Small intestine (tissue), 7 donors: Measurements from ENCODE around the gene NPTX1. TPM values are rescaled to one million over a fixed set of nuclear protein-coding genes. Genes with fewer than 3 reads are reported as not detected.

Experiments used
- DNase-seq, 2 donors: peaks; one replicate each; pipeline versions ENCODE4 v3.0.0 to v3.0.0-alpha.2; 2013
- FAIRE-seq: peaks from 2 replicates; lab custom pipeline; 2012; peaks lifted over from hg19 to GRCh38; lab: Jason Lieb, UNC
- H3K27ac ChIP-seq, 3 donors: one replicate each; pipeline ENCODE4 v1.5.1; 2013; ENCODE audit warnings: low read length in 2 of 3, mild to moderate bottlenecking in 2 of 3, control low read depth in 1 of 3, inconsistent platforms in 1 of 3, low read depth in 1 of 3, moderate library complexity in 1 of 3
- H3K27me3 ChIP-seq, 3 donors: one replicate each; pipeline ENCODE4 v1.6.1; 2013; ENCODE audit warnings: low read length in 3 of 3, inconsistent platforms in 1 of 3; ENCODE audit not compliant: control insufficient read depth in 3 of 3, insufficient read depth in 3 of 3
- H3K36me3 ChIP-seq, 3 donors: one replicate each; pipeline ENCODE4 v1.6.1; 2013; ENCODE audit warnings: low read length in 3 of 3, inconsistent platforms in 1 of 3, low read depth in 1 of 3, mild to moderate bottlenecking in 1 of 3, moderate library complexity in 1 of 3; ENCODE audit not compliant: control insufficient read depth in 3 of 3, insufficient read depth in 2 of 3
- H3K4me1 ChIP-seq, 3 donors: one replicate each; pipeline ENCODE4 v1.6.1; 2013; ENCODE audit warnings: low read length in 2 of 3, inconsistent platforms in 1 of 3, low read depth in 1 of 3, mild to moderate bottlenecking in 1 of 3, moderate library complexity in 1 of 3; ENCODE audit not compliant: control insufficient read depth in 3 of 3, insufficient read depth in 2 of 3
- H3K4me3 ChIP-seq, 3 donors: one replicate each; pipeline ENCODE4 v1.5.1; 2013; ENCODE audit warnings: low read length in 3 of 3, control low read depth in 1 of 3, inconsistent platforms in 1 of 3, low read depth in 1 of 3, mild to moderate bottlenecking in 1 of 3, moderate library complexity in 1 of 3
- H3K9me3 ChIP-seq, 2 donors: one replicate each; pipeline ENCODE4 v1.6.1; 2013; ENCODE audit warnings: low read depth in 1 of 2, low read length in 1 of 2; ENCODE audit not compliant: control insufficient read depth in 2 of 2, insufficient read depth in 1 of 2
- WGBS, 3 donors: extraction: QIAGEN DNeasy Blood & Tissue Kit; methylation state at CpG; one replicate each; pipeline ENCODE4 v1.1.7; 2013; 5-methylcytosine and 5-hydroxymethylcytosine counted together
- polyA plus RNA-seq, 4 donors: library from polyadenylated mRNA; stranded (reverse) in 3 of 4; unstranded in 1 of 4; fragments of 200-250 nt in 3 of 4; fragments of 120-200 nt in 1 of 4; gene quantifications; one replicate each; pipeline versions ENCODE4 v1.2.1 to v1.2.3, GENCODE V29; 2013
- donor health status: healthy with polysubstance abuse.
- donor health status: control.
- donor health status: control.
- donor health status: Bipolar disorder and iron deficiency.
- donor health status: healthy.

NPTX1 gene
- polyA plus RNA-seq, 4 donors, result 0.15 to 0.39 TPM; not detected in 2

DNA sequence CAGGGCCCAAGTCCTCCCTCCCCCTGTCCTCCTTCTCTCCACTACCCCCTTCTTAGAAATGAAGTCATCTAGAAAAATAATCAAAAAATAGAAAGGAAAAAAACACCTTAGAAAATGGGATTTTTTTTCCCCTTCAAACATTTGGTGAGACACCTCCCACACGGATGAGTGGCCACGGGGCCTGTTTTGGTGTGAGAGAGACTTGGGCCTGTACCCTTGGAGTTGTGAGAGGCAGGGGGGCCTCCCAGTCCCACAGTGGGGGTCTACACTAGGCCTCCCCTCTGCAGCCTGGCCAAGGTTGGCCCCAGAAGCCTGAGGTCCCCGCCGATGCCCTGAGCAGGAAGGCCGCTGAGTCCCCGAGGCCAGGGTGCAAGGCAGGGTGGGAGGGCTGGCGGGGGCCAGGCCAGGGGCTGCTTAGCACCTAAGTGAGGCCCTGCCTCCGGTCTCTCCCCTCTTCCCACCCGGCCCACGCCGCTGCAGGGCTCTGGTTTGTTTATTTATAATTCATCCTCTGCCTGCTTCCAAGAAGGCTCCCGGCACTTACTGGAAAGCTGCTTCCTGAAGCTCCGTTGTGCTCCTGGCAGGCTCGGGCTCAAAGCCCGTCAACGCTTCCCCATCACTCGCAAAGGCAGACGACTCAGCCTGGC is 26.4 kb downstream of the NPTX1 start:
- WGBS, 3 donors, result 58 to 77% (median 71%) methylated on average over 13 to 18 of the region's 18 CpGs
- FAIRE-seq, result no peak
- no peak overlapping the region for H3K27ac ChIP-seq

DNA sequence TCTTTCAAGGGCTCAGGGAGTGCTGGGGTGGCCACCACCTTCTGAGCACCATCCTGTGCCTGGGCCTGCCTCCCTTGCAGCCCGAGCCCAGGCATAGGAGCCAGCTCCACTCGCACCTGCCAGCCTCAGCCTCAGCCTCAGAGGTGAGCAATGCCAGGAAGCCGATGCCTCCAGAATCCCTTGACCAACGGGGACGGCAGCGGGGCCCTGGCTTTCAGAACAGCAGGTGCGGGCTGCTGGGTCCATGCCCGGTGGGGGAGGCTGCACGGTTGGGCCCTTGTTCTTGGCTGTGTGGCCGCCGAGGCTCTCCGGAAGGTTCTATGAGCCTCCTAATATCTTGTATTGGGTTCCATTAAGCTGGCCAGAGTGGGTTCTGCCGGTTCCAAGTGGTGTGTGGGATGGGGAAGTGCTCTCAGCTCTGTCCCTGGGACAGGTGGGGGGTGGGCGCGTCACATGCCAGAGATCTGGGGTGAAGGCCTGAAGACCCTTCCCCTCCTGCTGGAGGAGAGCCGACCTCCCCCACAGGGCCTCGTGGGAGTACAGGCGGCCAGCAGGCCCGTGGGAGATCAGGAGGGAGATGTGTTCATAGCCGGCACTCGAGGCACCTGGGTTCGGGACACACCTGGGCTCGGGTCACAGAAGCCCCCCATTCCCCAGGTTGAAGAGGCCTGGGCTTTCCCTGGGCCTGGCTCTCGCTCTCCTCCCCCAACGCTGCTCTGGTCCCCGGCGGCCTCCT is 27.0 kb downstream of the NPTX1 start:
- no peak overlapping the region for H3K4me3 ChIP-seq
- H3K4me1 ChIP-seq, result peaks cover 0 to 6% (median 3%) of the 10 kb centered on the region in 3 donors
- FAIRE-seq (no peak), DNase-seq (no peak)
- H3K9me3 ChIP-seq, result no peaks in the 10 kb centered on the region
- no peaks in the 10 kb centered on the region for H3K27me3 ChIP-seq
- H3K36me3 ChIP-seq, result peaks cover 0 to 3% (median 0%) of the 10 kb centered on the region in 3 donors
- H3K27ac ChIP-seq, result no peak overlapping the region
- WGBS, 3 donors, result 79 to 87% (median 82%) methylated on average over 26 to 27 of the region's 27 CpGs

More for the DNA sequence above, 26.4 kb downstream of the NPTX1 start:
- peaks cover 0 to 6% (median 3%) of the 10 kb centered on the region in 3 donors for H3K4me1 ChIP-seq
- H3K9me3 ChIP-seq, result no peaks in the 10 kb centered on the region
- peaks cover 0 to 3% (median 0%) of the 10 kb centered on the region in 3 donors for H3K36me3 ChIP-seq
- H3K4me3 ChIP-seq, result no peak overlapping the region
- DNase-seq, result no peak
- H3K27me3 ChIP-seq, result no peaks in the 10 kb centered on the region

DNA sequence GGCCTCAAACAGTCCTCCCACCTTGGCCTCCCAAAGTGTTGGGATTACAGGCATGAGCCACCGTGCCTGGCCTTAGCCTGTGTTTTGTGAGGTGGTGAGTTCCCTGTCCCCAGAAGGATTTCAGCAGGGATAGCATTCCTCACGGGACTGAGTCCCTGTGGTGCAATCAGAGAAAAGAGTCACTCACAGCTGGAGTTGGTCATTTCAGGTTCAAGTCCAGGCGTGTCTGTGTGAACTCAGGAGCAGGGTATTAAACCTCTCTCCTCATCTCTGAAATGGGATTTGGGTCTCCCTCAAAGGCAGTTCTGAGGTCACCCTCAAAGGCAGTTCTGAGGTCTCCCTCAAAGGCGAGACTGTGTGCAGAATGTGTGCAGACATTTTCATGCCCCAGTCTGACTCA is 28.6 kb downstream of the NPTX1 start:
- Histone ChIP-seq H3K27ac (no peak overlapping the region), H3K9me3 (no peaks in the 10 kb centered on the region), H3K27me3 (no peaks in the 10 kb centered on the region), H3K4me1 (no peaks in the 10 kb centered on the region), H3K36me3 (no peaks in the 10 kb centered on the region), H3K4me3 (no peak overlapping the region)
- DNase-seq, result no peak
- 71 to 82% (median 77%) methylated on average over 4 of the region's 4 CpGs for WGBS, 3 donors
- no peak for FAIRE-seq

- DNase-seq, result no peak
- H3K27ac ChIP-seq, result no peak overlapping the region
- no peaks in the 10 kb centered on the region for H3K4me1 ChIP-seq
- H3K36me3 ChIP-seq, result peaks cover 0 to 5% (median 0%) of the 10 kb centered on the region in 3 donors
- H3K9me3 ChIP-seq, result no peaks in the 10 kb centered on the region
- no peak overlapping the region for H3K4me3 ChIP-seq
- WGBS, 3 donors, result 36 to 72% (median 52%) methylated on average over 12 of the region's 12 CpGs
- H3K27me3 ChIP-seq, result no peaks in the 10 kb centered on the region
- FAIRE-seq, result no peak
These were observed 29.6 kb downstream of the NPTX1 start for GRCh38 chr17:80446645-80447405.

- H3K4me3 ChIP-seq, result no peak overlapping the region
- FAIRE-seq (no peak), DNase-seq (no peak)
- no peak overlapping the region for H3K27ac ChIP-seq
- no peaks in the 10 kb centered on the region for H3K9me3 ChIP-seq
- no peaks in the 10 kb centered on the region for H3K4me1 ChIP-seq
- WGBS, 3 donors, result 74 to 81% (median 75%) methylated on average over 8 to 10 of the region's 10 CpGs
- H3K27me3 ChIP-seq, result no peaks in the 10 kb centered on the region
- peaks cover 0 to 11% (median 0%) of the 10 kb centered on the region in 3 donors for H3K36me3 ChIP-seq
These were observed 30.7 kb downstream of the NPTX1 start for GRCh38 chr17:80445726-80446110.

DNA sequence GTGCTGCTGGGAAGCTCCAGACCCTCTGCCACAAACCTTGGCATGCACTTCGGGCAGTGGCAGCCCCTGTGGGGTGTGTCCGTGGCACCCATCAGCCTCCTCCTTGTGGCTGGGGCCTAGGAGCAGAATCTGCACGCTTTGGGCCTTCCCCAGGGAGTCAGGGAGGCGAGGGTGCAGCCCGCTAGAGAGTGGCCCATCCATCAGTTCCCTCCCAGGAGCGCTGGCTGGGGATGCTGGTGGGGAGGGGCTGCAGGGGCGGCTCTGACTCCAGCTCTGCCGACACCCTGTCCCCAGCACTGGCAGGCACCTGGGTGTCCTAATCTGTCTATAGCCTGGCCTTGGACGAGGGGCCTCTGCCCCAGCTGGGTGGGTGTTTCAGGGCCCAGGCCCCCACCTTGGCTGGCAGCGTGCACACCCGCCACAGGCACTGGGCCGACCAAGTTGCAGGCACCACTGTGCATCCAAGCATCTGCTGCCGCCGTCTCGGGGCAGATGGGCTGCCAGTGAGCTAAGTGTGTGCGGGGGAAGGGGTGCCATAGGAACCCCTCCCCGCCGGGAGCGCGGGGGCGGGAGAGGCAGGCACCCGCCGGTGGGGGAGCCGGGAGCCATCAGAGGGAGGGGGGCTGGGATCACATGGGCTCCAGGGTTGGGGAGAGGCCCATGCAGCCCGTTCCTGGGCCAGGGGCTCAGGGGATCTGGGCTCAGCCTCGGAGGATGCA is 31.2 kb downstream of the NPTX1 start:
- FAIRE-seq (no peak), DNase-seq (no peak)
- no peaks in the 10 kb centered on the region for H3K4me1 ChIP-seq
- no peaks in the 10 kb centered on the region for H3K27me3 ChIP-seq
- H3K36me3 ChIP-seq, result peaks cover 0 to 11% (median 0%) of the 10 kb centered on the region in 3 donors
- WGBS, 3 donors, result 70 to 79% (median 71%) methylated on average over 20 to 26 of the region's 26 CpGs
- H3K9me3 ChIP-seq, result no peaks in the 10 kb centered on the region
- H3K27ac ChIP-seq, result no peak overlapping the region
- H3K4me3 ChIP-seq, result no peak overlapping the region

- no peak overlapping the region for H3K27ac ChIP-seq
- DNase-seq, result no peak
- no peak for FAIRE-seq
- H3K27me3 ChIP-seq, result no peaks in the 10 kb centered on the region
- H3K36me3 ChIP-seq, result peaks cover 0 to 11% (median 0%) of the 10 kb centered on the region in 3 donors
- H3K4me1 ChIP-seq, result no peaks in the 10 kb centered on the region
- no peak overlapping the region for H3K4me3 ChIP-seq
- H3K9me3 ChIP-seq, result no peaks in the 10 kb centered on the region
- 68 to 76% (median 69%) methylated on average over 3 to 6 of the region's 6 CpGs for WGBS, 3 donors
These were observed 31.8 kb downstream of the NPTX1 start for GRCh38 chr17:80444644-80444979.
